DND-41 (cell line): ENCODE results near the gene HMG20B.
A peak's percentile ranks its signal among the peaks of the same experiment; 100 is the strongest.

ENCODE experiments used
- ATAC-seq: fragments of 200-7000 bp; cut with Tn5 transposase; 3 replicates; pipeline ENCODE4 v1.9.1; 2021; ENCODE audit warnings: low read depth; ENCODE audit not compliant: insufficient read depth
- DNase-seq: peaks from one replicate; pipeline ENCODE4 v3.0.0-alpha.2; 2020
- H2AFZ ChIP-seq: 2 replicates; pipeline ENCODE4 v1.6.0; 2012; ENCODE audit warnings: low read depth, low read length
- H3K27ac ChIP-seq: 2 replicates; pipeline ENCODE4 v1.5.1; 2012; ENCODE audit warnings: low read length, inconsistent platforms
- H3K27me3 ChIP-seq: fragments of 200-600 bp; sonication (generic); 2 replicates; pipeline ENCODE4 v1.6.0; 2012; ENCODE audit warnings: low read length, mild to moderate bottlenecking, inconsistent platforms; ENCODE audit not compliant: insufficient read depth, poor library complexity
- H3K36me3 ChIP-seq: 2 replicates; pipeline ENCODE4 v1.5.1; 2012; ENCODE audit warnings: low read length, inconsistent platforms; ENCODE audit not compliant: insufficient read depth
- H3K4me1 ChIP-seq: 2 replicates; pipeline ENCODE4 v1.5.1; 2012; ENCODE audit warnings: mild to moderate bottlenecking, low read length; ENCODE audit not compliant: insufficient read depth
- H3K4me2 ChIP-seq: 2 replicates; pipeline ENCODE4 v1.6.0; 2012; ENCODE audit warnings: mild to moderate bottlenecking, moderate library complexity, low read length, inconsistent platforms; ENCODE audit not compliant: insufficient read depth
- H3K4me3 ChIP-seq, 2 experiments: fragments of 200-600 bp in 1 of 2; shearing (Covaris generic) in 1 of 2; 2 replicates each; pipeline ENCODE4 v1.5.1; 2012 to 2016; ENCODE audit warnings: inconsistent platforms in 2 of 2, low read length in 2 of 2, mild to moderate bottlenecking in 2 of 2, low read depth in 1 of 2, moderate library complexity in 1 of 2
- H3K79me2 ChIP-seq: 2 replicates; pipeline ENCODE4 v1.6.0; 2012; ENCODE audit warnings: low read length, inconsistent platforms; ENCODE audit not compliant: insufficient read depth
- H3K9ac ChIP-seq: 2 replicates; pipeline ENCODE4 v1.6.0; 2012; ENCODE audit warnings: low read depth, mild to moderate bottlenecking, inconsistent platforms, low read length, moderate library complexity
- H3K9me3 ChIP-seq: 2 replicates; pipeline ENCODE4 v1.5.1; 2012; ENCODE audit warnings: low read length, moderate library complexity, mild to moderate bottlenecking, inconsistent platforms; ENCODE audit not compliant: insufficient read depth, severe bottlenecking
- H4K20me1 ChIP-seq: 2 replicates; pipeline ENCODE4 v1.6.0; 2012; ENCODE audit warnings: low read length; ENCODE audit not compliant: insufficient read depth
- EZH2 ChIP-seq: IDR thresholded peaks from 3 replicates; pipeline ENCODE4 v1.6.1; 2012; ENCODE audit warnings: borderline replicate concordance, low read depth, mild to moderate bottlenecking, moderate library complexity, low read length, inconsistent platforms; ENCODE audit not compliant: severe bottlenecking
- TF ChIP-seq, protein P1 (sequence below): IDR thresholded peaks from 2 replicates; pipeline ENCODE4 v1.5.1; 2012; ENCODE audit warnings: borderline replicate concordance, low read length, moderate library complexity, mild to moderate bottlenecking; ENCODE audit not compliant: poor library complexity, severe bottlenecking; ENCODE audit errors: extremely low read depth

Gene HMG20B

DNA sequence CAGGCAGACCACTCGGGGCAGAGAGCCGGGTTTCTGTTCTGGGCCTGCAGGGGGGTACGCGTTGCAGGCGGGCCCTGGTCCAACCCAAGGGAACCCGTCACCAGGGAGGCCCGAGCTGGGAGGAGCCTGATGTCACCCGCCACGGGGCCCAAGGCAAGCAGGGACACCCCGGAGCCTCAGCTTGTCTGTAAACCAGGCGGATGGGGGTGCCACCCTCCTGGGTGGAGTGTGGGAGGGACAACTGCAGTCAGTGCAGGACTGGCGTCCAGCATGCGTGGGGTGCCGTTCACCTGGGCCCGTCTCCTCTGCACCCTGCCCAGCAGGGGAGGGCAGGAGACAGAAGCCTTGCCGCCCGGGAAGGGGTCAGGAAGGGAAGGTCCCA is 46.9 kb downstream of the HMG20B start:
- no peak for TF ChIP-seq EZH2
- TF ChIP-seq, protein P1, sequence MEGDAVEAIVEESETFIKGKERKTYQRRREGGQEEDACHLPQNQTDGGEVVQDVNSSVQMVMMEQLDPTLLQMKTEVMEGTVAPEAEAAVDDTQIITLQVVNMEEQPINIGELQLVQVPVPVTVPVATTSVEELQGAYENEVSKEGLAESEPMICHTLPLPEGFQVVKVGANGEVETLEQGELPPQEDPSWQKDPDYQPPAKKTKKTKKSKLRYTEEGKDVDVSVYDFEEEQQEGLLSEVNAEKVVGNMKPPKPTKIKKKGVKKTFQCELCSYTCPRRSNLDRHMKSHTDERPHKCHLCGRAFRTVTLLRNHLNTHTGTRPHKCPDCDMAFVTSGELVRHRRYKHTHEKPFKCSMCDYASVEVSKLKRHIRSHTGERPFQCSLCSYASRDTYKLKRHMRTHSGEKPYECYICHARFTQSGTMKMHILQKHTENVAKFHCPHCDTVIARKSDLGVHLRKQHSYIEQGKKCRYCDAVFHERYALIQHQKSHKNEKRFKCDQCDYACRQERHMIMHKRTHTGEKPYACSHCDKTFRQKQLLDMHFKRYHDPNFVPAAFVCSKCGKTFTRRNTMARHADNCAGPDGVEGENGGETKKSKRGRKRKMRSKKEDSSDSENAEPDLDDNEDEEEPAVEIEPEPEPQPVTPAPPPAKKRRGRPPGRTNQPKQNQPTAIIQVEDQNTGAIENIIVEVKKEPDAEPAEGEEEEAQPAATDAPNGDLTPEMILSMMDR: no peak
- Histone ChIP-seq H3K4me1 (peaks cover 11% of the 10 kb centered on the region), H3K27ac (no peak overlapping the region), H3K9me3 (no peaks in the 10 kb centered on the region), H3K36me3 (peaks cover 66% of the 10 kb centered on the region), H3K9ac (no peak overlapping the region), H3K4me3 (no peak overlapping the region), H3K79me2 (peaks cover 11% of the 10 kb centered on the region), H4K20me1 (peaks cover 14% of the 10 kb centered on the region; the same call in 1 of the 2 replicates), H2AFZ (no peak overlapping the region), H3K27me3 (no peaks in the 10 kb centered on the region), H3K4me2 (no peak overlapping the region)
- DNase-seq: no peak
- ATAC-seq: 0 out of 3 replicates have a peak, but pooled peaks have one; percentile 20

DNA sequence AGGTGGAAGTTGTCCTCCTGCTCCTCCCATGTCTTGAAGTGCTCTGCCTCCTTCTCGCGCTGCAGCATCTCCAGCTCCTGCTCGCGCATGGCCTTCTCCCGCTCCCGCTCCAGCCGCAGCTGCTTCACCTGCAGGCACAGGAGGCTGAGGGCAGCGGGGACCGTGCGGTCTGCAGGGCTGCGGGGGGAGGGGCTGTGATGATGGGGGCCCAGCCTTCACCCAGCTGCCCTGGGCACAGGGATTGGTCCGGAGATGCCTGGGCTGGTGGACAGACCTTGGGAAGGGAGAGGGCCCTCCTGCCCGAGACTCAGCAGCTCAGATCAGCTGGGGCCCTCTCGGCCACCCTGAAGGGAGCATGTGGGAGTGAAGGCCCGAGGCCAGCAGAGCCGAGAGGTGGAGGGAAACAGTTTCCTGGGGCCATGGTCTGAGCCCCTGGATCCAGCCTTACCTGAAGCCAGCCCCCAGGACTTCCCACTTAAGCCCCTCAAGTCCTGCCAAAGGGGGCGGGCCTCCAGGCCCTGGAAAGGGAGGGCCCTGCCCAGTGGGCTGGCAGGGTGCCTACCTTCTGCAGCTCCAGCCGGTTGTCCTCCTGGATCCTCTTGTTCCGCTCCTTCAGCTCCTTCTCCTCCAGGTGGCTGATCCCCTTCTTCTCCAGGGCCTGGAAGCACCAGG is 47.5 kb downstream of the HMG20B start:
- H3K27ac ChIP-seq: no peak overlapping the region
- peaks cover 66% of the 10 kb centered on the region for H3K36me3 ChIP-seq

DNA sequence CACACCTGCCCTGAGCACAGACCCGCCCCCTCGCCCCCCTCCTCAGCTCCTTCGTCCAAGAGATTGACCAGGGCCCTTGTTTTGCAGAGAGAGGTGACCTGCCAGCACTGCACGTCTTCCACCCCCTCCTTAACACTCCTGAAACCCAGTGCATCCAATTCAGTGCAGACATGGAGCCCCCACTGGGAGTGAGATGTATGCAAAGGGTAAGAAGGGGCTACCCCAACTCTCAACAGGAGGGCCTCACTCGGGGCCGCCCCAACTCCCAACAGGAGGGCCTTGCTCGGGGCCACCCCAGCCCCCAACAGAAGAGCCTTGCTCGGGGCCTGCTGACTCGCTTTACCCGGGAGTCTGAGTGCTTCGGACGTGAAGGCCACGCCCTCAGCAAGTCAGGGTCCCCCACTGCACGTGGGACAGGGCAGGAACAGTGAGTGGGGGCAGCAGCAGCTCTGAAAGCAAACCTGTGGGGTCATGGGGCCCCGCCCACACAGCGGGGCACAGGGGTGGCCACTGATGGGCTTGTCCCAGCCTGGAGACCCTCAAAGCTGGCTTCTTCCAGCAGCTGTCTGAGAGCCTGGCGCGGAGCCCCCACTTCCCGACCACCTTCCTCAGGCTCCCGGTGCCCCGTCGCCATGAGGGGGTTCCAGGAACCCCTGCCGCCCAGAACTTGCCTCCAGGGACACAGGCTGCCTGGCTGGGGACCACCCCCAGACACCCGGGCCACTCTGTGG is 48.2 kb downstream of the HMG20B start:
- Histone ChIP-seq H3K9ac (no peak overlapping the region), H3K79me2 (peaks cover 25% of the 10 kb centered on the region), H3K36me3 (peaks cover 66% of the 10 kb centered on the region), H4K20me1 (peaks cover 26% of the 10 kb centered on the region), H2AFZ (no peak overlapping the region), H3K9me3 (no peaks in the 10 kb centered on the region), H3K27ac (no peak overlapping the region), H3K4me1 (peaks cover 24% of the 10 kb centered on the region), H3K4me3 (no peak overlapping the region), H3K27me3 (no peaks in the 10 kb centered on the region), H3K4me2 (no peak overlapping the region)
- no peak for DNase-seq
- TF ChIP-seq, protein P1: no peak
- no peak for TF ChIP-seq EZH2
- ATAC-seq: no peak

More for the DNA sequence above, 47.5 kb downstream of the HMG20B start:
- Histone ChIP-seq H4K20me1 (peaks cover 19% of the 10 kb centered on the region), H3K4me1 (peaks cover 17% of the 10 kb centered on the region), H3K79me2 (peaks cover 18% of the 10 kb centered on the region), H3K4me2 (no peak overlapping the region), H3K9me3 (no peaks in the 10 kb centered on the region), H3K27me3 (no peaks in the 10 kb centered on the region), H3K9ac (no peak overlapping the region), H3K4me3 (no peak overlapping the region), H2AFZ (no peak overlapping the region)
- DNase-seq (no peak), ATAC-seq (0 out of 3 replicates have a peak, but pooled peaks have one; percentile 5)
- TF ChIP-seq EZH2: no peak
- TF ChIP-seq, protein P1: no peak
